Vagina (tissue), 2 donors: ENCODE results near the gene NOA1. TPM values are rescaled to one million over a fixed set of nuclear protein-coding genes. Genes with fewer than 3 reads are reported as not detected.

Source experiments
- DNase-seq, 2 donors: peaks; one replicate each; pipeline ENCODE4 v3.0.0-alpha.2; 2017; ENCODE audit errors: extremely low spot score in 2 of 2
- H3K27ac ChIP-seq: fragments of 200-600 bp; sonication (generic); one replicate; pipeline ENCODE4 v1.5.1; 2019
- H3K27me3 ChIP-seq: fragments of 200-600 bp; sonication (generic); one replicate; pipeline ENCODE4 v1.5.1; 2019
- H3K36me3 ChIP-seq, 2 donors: fragments of 200-600 bp; sonication (generic); one replicate each; pipeline ENCODE4 v1.5.1; 2017 to 2019
- H3K4me1 ChIP-seq: fragments of 200-600 bp; sonication (generic); one replicate; pipeline ENCODE4 v1.5.1; 2019
- H3K4me3 ChIP-seq, 2 donors: fragments of 200-600 bp; sonication (generic); 1 replicate in 1 of 2; 2 replicates in 1 of 2; pipeline ENCODE4 v1.5.1; 2016 to 2019
- H3K9me3 ChIP-seq: fragments of 200-600 bp; sonication (generic); one replicate; pipeline ENCODE4 v1.5.1; 2019
- CTCF ChIP-seq, 3 experiments: fragments of 450-650 bp in 2 of 3; fragments of 200-600 bp in 1 of 3; sonication (generic) in 1 of 3; IDR thresholded peaks; one replicate each; pipeline ENCODE4 v1.5.1; 2017 to 2019; ENCODE audit warnings: antibody characterized with exemption in 3 of 3, mild to moderate bottlenecking in 2 of 3, moderate library complexity in 2 of 3
- POLR2A ChIP-seq, 2 donors: fragments of 450-650 bp; IDR thresholded peaks; one replicate each; pipeline ENCODE4 v1.6.1; 2017; ENCODE audit warnings: antibody characterized with exemption in 2 of 2, mild to moderate bottlenecking in 2 of 2, moderate library complexity in 2 of 2
- POLR2AphosphoS5 ChIP-seq, 2 donors: sonication (generic); formaldehyde crosslinking; IDR thresholded peaks; one replicate each; pipeline ENCODE4 v1.9.0; 2017; ENCODE audit warnings: antibody characterized with exemption in 2 of 2, mild to moderate bottlenecking in 2 of 2, low read depth in 1 of 2; ENCODE audit not compliant: insufficient read depth in 1 of 2
- intact Hi-C: fragments of 100-400 bp; cut with DNase I; formaldehyde crosslinking; loops from one replicate; pipeline ENCODE4 v1.15.1; 2023
- total RNA-seq: library from RNA; depleted of rRNA; stranded (reverse); fragments of >200 nt; gene quantifications from one replicate; pipeline ENCODE4 v1.2.3, GENCODE V29; 2016

Gene NOA1
- 25.3 TPM for total RNA-seq

DNA sequence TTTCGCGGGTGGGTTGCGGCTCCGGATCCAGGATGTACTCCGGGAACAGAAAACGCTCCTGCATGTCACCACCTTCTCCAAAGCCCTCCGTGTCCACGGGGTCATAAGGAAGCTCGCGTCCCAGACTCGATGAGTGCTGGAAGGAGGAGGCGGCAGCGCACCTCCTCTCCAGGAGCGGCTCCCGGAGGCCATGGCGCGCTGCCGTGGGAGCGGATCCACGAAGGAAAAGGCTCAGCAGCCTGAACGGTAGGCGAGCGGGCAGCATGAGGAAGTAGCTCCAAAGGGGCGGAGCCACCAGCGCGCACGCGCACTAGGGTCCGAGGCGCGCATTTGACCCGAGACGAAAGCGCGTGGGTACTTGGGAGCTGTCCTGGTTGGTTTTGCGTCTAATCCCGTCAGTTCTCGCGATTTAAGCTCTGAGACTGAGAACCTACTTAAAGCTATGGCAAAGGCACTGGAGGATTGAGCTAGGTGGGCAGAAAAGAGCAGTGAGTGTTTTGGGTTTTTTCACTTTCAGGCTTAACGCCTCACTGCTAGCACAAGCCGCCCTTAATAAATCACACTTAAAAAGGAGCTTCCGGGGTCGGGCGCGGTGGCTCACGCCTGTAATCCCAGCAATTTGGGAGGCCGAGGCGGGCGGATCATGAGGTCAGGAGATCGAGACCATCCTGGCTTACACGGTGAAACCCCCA lies at the start of gene NOA1:
TSS of gene NOA1 (minus strand) at position 286 of the 692 bp plus-strand sequence. CDS start at position 265, 21 bp downstream.
- no peaks in the 10 kb centered on the region for H3K27me3 ChIP-seq
- peak; percentile 93 to 94 for TF ChIP-seq POLR2AphosphoS5 (IDR thresholded peaks at IDR 0.05; ENCODE audit: insufficient read depth in 1 of 2, low read depth in 1 of 2)
- TF ChIP-seq CTCF (IDR thresholded peaks at IDR 0.05): no peak
- peak in 1 of 2 donors; percentile 32 for TF ChIP-seq POLR2A (IDR thresholded peaks at IDR 0.05)
- DNase-seq: peak; percentile 98
- H3K4me3 ChIP-seq: peak within 1 kb of the TSS; percentile 75 to 82
- H3K36me3 ChIP-seq: peaks cover 2 to 22% of the 10 kb centered on the region in 2 donors
- H3K27ac ChIP-seq: peak within 1 kb of the TSS; percentile 91
- peaks cover 58% of the 10 kb centered on the region for H3K4me1 ChIP-seq
- H3K9me3 ChIP-seq: no peaks in the 10 kb centered on the region
- intact Hi-C loops: loop anchor here (5.0 kb wide), 1 partner anchor 70 kb away; the partner anchor contains the start of gene REST

- H3K9me3 ChIP-seq: no peaks in the 10 kb centered on the region
- H3K36me3 ChIP-seq: peaks cover 4 to 80% of the 10 kb centered on the region in 2 donors
- intact Hi-C loops: no loop called here
- TF ChIP-seq CTCF (IDR thresholded peaks at IDR 0.05): no peak
- TF ChIP-seq POLR2AphosphoS5 (IDR thresholded peaks at IDR 0.05; ENCODE audit: insufficient read depth in 1 of 2, low read depth in 1 of 2): no peak
- no peak for TF ChIP-seq POLR2A (IDR thresholded peaks at IDR 0.05)
- no peaks in the 10 kb centered on the region for H3K27me3 ChIP-seq
- H3K4me1 ChIP-seq: peaks cover 6% of the 10 kb centered on the region
- no peak for DNase-seq
- H3K4me3 ChIP-seq: no peak overlapping the region
- no peak overlapping the region for H3K27ac ChIP-seq
Measured at GRCh38 chr4:57023104-57023503, 45.7 kb upstream of the NOA1 start.

- DNase-seq: no peak
- intact Hi-C loops: no loop called here
- peaks cover 9 to 79% of the 10 kb centered on the region in 2 donors for H3K36me3 ChIP-seq
- H3K4me3 ChIP-seq: no peak overlapping the region
- no peaks in the 10 kb centered on the region for H3K27me3 ChIP-seq
- no peak overlapping the region for H3K27ac ChIP-seq
- H3K4me1 ChIP-seq: peaks cover 6% of the 10 kb centered on the region
- H3K9me3 ChIP-seq: no peaks in the 10 kb centered on the region
- TF ChIP-seq POLR2AphosphoS5 (IDR thresholded peaks at IDR 0.05; ENCODE audit: insufficient read depth in 1 of 2, low read depth in 1 of 2) (no peak), POLR2A (IDR thresholded peaks at IDR 0.05) (no peak), CTCF (IDR thresholded peaks at IDR 0.05) (no peak)
Measured at GRCh38 chr4:57020467-57021101, 43.2 kb upstream of the NOA1 start.

- Histone ChIP-seq H3K4me1 (peaks cover 6% of the 10 kb centered on the region), H3K27ac (no peak overlapping the region), H3K36me3 (peaks cover 8 to 77% of the 10 kb centered on the region in 2 donors), H3K4me3 (no peak overlapping the region), H3K9me3 (no peaks in the 10 kb centered on the region), H3K27me3 (no peaks in the 10 kb centered on the region)
- TF ChIP-seq POLR2A (IDR thresholded peaks at IDR 0.05) (no peak), POLR2AphosphoS5 (IDR thresholded peaks at IDR 0.05; ENCODE audit: insufficient read depth in 1 of 2, low read depth in 1 of 2) (no peak), CTCF (IDR thresholded peaks at IDR 0.05) (no peak)
- intact Hi-C loops: no loop called here
- DNase-seq: no peak
Measured at GRCh38 chr4:57018980-57019379, 41.6 kb upstream of the NOA1 start.
